ENCODE results near the gene PDE4B. TPM values are rescaled to one million over a fixed set of nuclear protein-coding genes. Genes with fewer than 3 reads are reported as not detected.

The PDE4B gene
- total RNA-seq, 2 experiments from 2014 or later, result 26.5 to 27.7 TPM

GRCh38 chr1:65971547-65971946 lies 178.9 kb downstream of the PDE4B start:
- H3K36me3 Mint-ChIP-seq (ENCODE audit: low read depth), result no peaks in the 10 kb centered on the region
- H3K9me3 Mint-ChIP-seq, result peaks cover 12% of the 10 kb centered on the region
- no peaks in the 10 kb centered on the region for H3K4me1 Mint-ChIP-seq
- peaks cover 6% of the 10 kb centered on the region for H3K27me3 Mint-ChIP-seq
- DNase-seq, result no peak
- H3K27ac Mint-ChIP-seq, result no peak overlapping the region
- H3K4me3 Mint-ChIP-seq, result no peak overlapping the region
- CTCF ChIA-PET, result interaction anchor here (1.0 to 1.1 kb wide), 2 partner anchors 12 to 271 kb away, joined by 3 to 4 read pairs; no protein-coding TSS in a partner anchor
- POLR2A ChIA-PET, result no interaction called here

- peaks cover 14% of the 10 kb centered on the region for H3K9me3 Mint-ChIP-seq
- no peaks in the 10 kb centered on the region for H3K4me1 Mint-ChIP-seq
- ChIA-PET CTCF (interaction anchor here (0.9 kb wide), 1 partner anchor 499 kb away, joined by 3 read pairs; no protein-coding TSS in a partner anchor), POLR2A (no interaction called here)
- no peak for DNase-seq
- peaks cover 10% of the 10 kb centered on the region for H3K27me3 Mint-ChIP-seq
- H3K36me3 Mint-ChIP-seq (ENCODE audit: low read depth), result no peaks in the 10 kb centered on the region
- H3K4me3 Mint-ChIP-seq, result no peak overlapping the region
- no peak overlapping the region for H3K27ac Mint-ChIP-seq
Observed at GRCh38 chr1:65975708-65976107, 183.0 kb downstream of the PDE4B start.

GRCh38 chr1:65979136-65980044 lies 186.7 kb downstream of the PDE4B start:
- no peak overlapping the region for H3K27ac Mint-ChIP-seq
- H3K4me1 Mint-ChIP-seq, result no peaks in the 10 kb centered on the region
- POLR2A ChIA-PET, result no interaction called here
- H3K36me3 Mint-ChIP-seq (ENCODE audit: low read depth), result no peaks in the 10 kb centered on the region
- no peak overlapping the region for H3K4me3 Mint-ChIP-seq
- no peak for DNase-seq
- H3K27me3 Mint-ChIP-seq, result peaks cover 16% of the 10 kb centered on the region
- CTCF ChIA-PET, result no interaction called here
- H3K9me3 Mint-ChIP-seq, result peaks cover 14% of the 10 kb centered on the region

GRCh38 chr1:65980237-65980636 lies 187.5 kb downstream of the PDE4B start:
- H3K4me1 Mint-ChIP-seq, result no peaks in the 10 kb centered on the region
- CTCF ChIA-PET, result no interaction called here
- DNase-seq, result no peak
- POLR2A ChIA-PET, result no interaction called here
- H3K9me3 Mint-ChIP-seq, result peaks cover 7% of the 10 kb centered on the region
- peaks cover 16% of the 10 kb centered on the region for H3K27me3 Mint-ChIP-seq
- H3K36me3 Mint-ChIP-seq (ENCODE audit: low read depth), result no peaks in the 10 kb centered on the region
- H3K4me3 Mint-ChIP-seq, result no peak overlapping the region
- H3K27ac Mint-ChIP-seq, result no peak overlapping the region

GRCh38 chr1:65983500-65983899 lies 190.8 kb downstream of the PDE4B start:
- DNase-seq, result no peak
- H3K4me3 Mint-ChIP-seq, result no peak overlapping the region
- H3K9me3 Mint-ChIP-seq, result no peaks in the 10 kb centered on the region
- ChIA-PET POLR2A (no interaction called here), CTCF (interaction anchor here (1.3 kb wide), 1 partner anchor 259 kb away, joined by 4 read pairs; no protein-coding TSS in a partner anchor)
- no peaks in the 10 kb centered on the region for H3K36me3 Mint-ChIP-seq (ENCODE audit: low read depth)
- no peaks in the 10 kb centered on the region for H3K4me1 Mint-ChIP-seq
- H3K27ac Mint-ChIP-seq, result no peak overlapping the region
- H3K27me3 Mint-ChIP-seq, result peaks cover 16% of the 10 kb centered on the region

GRCh38 chr1:65985393-65986066 lies 192.8 kb downstream of the PDE4B start:
- H3K27ac Mint-ChIP-seq, result no peak overlapping the region
- H3K9me3 Mint-ChIP-seq, result no peaks in the 10 kb centered on the region
- POLR2A ChIA-PET, result no interaction called here
- CTCF ChIA-PET, result no interaction called here
- peaks cover 10% of the 10 kb centered on the region for H3K27me3 Mint-ChIP-seq
- H3K4me1 Mint-ChIP-seq, result no peaks in the 10 kb centered on the region
- no peak for DNase-seq
- no peak overlapping the region for H3K4me3 Mint-ChIP-seq
- H3K36me3 Mint-ChIP-seq (ENCODE audit: low read depth), result no peaks in the 10 kb centered on the region

GRCh38 chr1:65986146-65986545 lies 193.5 kb downstream of the PDE4B start:
- ChIA-PET POLR2A (no interaction called here), CTCF (no interaction called here)
- Mint-ChIP-seq H3K4me1 (no peaks in the 10 kb centered on the region), H3K4me3 (no peak overlapping the region), H3K9me3 (no peaks in the 10 kb centered on the region), H3K27me3 (peaks cover 10% of the 10 kb centered on the region), H3K27ac (no peak overlapping the region), H3K36me3 (ENCODE audit: low read depth) (no peaks in the 10 kb centered on the region)
- DNase-seq, result no peak

- ChIA-PET POLR2A (no interaction called here), CTCF (interaction anchor here (0.8 kb wide), 1 partner anchor 16 kb away, joined by 5 read pairs; no protein-coding TSS in a partner anchor)
- no peak for DNase-seq
- H3K27ac Mint-ChIP-seq, result no peak overlapping the region
- H3K9me3 Mint-ChIP-seq, result no peaks in the 10 kb centered on the region
- no peak overlapping the region for H3K4me3 Mint-ChIP-seq
- no peaks in the 10 kb centered on the region for H3K4me1 Mint-ChIP-seq
- no peaks in the 10 kb centered on the region for H3K36me3 Mint-ChIP-seq (ENCODE audit: low read depth)
- peaks cover 9% of the 10 kb centered on the region for H3K27me3 Mint-ChIP-seq
Observed at GRCh38 chr1:65990161-65990560, 197.5 kb downstream of the PDE4B start.

GRCh38 chr1:65991694-65992093 lies 199.0 kb downstream of the PDE4B start:
- Mint-ChIP-seq H3K27me3 (peaks cover 9% of the 10 kb centered on the region), H3K36me3 (ENCODE audit: low read depth) (no peaks in the 10 kb centered on the region), H3K9me3 (no peaks in the 10 kb centered on the region), H3K4me1 (no peaks in the 10 kb centered on the region), H3K4me3 (no peak overlapping the region), H3K27ac (no peak overlapping the region)
- no peak for DNase-seq
- ChIA-PET CTCF (no interaction called here), POLR2A (no interaction called here)

GRCh38 chr1:65992165-65992821 lies 199.6 kb downstream of the PDE4B start:
- no peak overlapping the region for H3K27ac Mint-ChIP-seq
- ChIA-PET POLR2A (no interaction called here), CTCF (no interaction called here)
- no peak for DNase-seq
- no peak overlapping the region for H3K4me3 Mint-ChIP-seq
- H3K27me3 Mint-ChIP-seq, result peaks cover 9% of the 10 kb centered on the region
- no peaks in the 10 kb centered on the region for H3K36me3 Mint-ChIP-seq (ENCODE audit: low read depth)
- H3K9me3 Mint-ChIP-seq, result no peaks in the 10 kb centered on the region
- no peaks in the 10 kb centered on the region for H3K4me1 Mint-ChIP-seq

- H3K4me3 Mint-ChIP-seq, result no peak overlapping the region
- no peaks in the 10 kb centered on the region for H3K36me3 Mint-ChIP-seq (ENCODE audit: low read depth)
- H3K4me1 Mint-ChIP-seq, result no peaks in the 10 kb centered on the region
- H3K27ac Mint-ChIP-seq, result no peak overlapping the region
- no peaks in the 10 kb centered on the region for H3K9me3 Mint-ChIP-seq
- DNase-seq, result no peak
- peaks cover 11% of the 10 kb centered on the region for H3K27me3 Mint-ChIP-seq
- POLR2A ChIA-PET, result no interaction called here
- CTCF ChIA-PET, result no interaction called here
Observed at GRCh38 chr1:65992831-65993271, 200.2 kb downstream of the PDE4B start.

GRCh38 chr1:65994223-65994622 lies 201.5 kb downstream of the PDE4B start:
- peaks cover 11% of the 10 kb centered on the region for H3K27me3 Mint-ChIP-seq
- ChIA-PET POLR2A (no interaction called here), CTCF (interaction anchor here (1.1 kb wide), 1 partner anchor 149 kb away, joined by 4 read pairs; no protein-coding TSS in a partner anchor)
- H3K9me3 Mint-ChIP-seq, result no peaks in the 10 kb centered on the region
- no peak for DNase-seq
- H3K36me3 Mint-ChIP-seq (ENCODE audit: low read depth), result no peaks in the 10 kb centered on the region
- no peak overlapping the region for H3K27ac Mint-ChIP-seq
- no peak overlapping the region for H3K4me3 Mint-ChIP-seq
- no peaks in the 10 kb centered on the region for H3K4me1 Mint-ChIP-seq

- no peaks in the 10 kb centered on the region for H3K4me1 Mint-ChIP-seq
- no peak for DNase-seq
- H3K27ac Mint-ChIP-seq, result no peak overlapping the region
- no peak overlapping the region for H3K4me3 Mint-ChIP-seq
- ChIA-PET POLR2A (interaction anchor here (0.6 kb wide), 1 partner anchor 499 kb away, joined by 4 read pairs; no protein-coding TSS in a partner anchor), CTCF (no interaction called here)
- no peaks in the 10 kb centered on the region for H3K9me3 Mint-ChIP-seq
- H3K27me3 Mint-ChIP-seq, result peaks cover 11% of the 10 kb centered on the region
- H3K36me3 Mint-ChIP-seq (ENCODE audit: low read depth), result no peaks in the 10 kb centered on the region
Observed at GRCh38 chr1:65995336-65995735, 202.6 kb downstream of the PDE4B start.
